H1 (cell line): ENCODE results near the gene MPZL3. TPM values are rescaled to one million over a fixed set of nuclear protein-coding genes. Genes with fewer than 3 reads are reported as not detected.

ENCODE experiments used
- CEBPB ChIP-seq: IDR thresholded peaks from 2 replicates; pipeline ENCODE4 v1.6.1; 2012; ENCODE audit warnings: low read depth, low read length
- CHD1 ChIP-seq: IDR thresholded peaks from 2 replicates; pipeline ENCODE4 v1.6.1; 2012; ENCODE audit warnings: low read depth, low read length, improper control_type of control experiment
- CREB1 ChIP-seq: IDR thresholded peaks from 2 replicates; pipeline ENCODE4 v1.6.1; 2012; ENCODE audit warnings: inconsistent platforms
- PHF8 ChIP-seq: fragments of 200-600 bp; sonication (generic); conservative IDR thresholded peaks from 2 replicates; pipeline ENCODE4 v1.7.1; 2012; ENCODE audit warnings: low read depth, mild to moderate bottlenecking, inconsistent platforms, low read length, moderate library complexity
- SAP30 ChIP-seq: fragments of 300-600 bp; sonication (generic); IDR thresholded peaks from 2 replicates; pipeline ENCODE4 v1.7.1; 2012; ENCODE audit warnings: low read length, moderate library complexity, mild to moderate bottlenecking, inconsistent platforms; ENCODE audit not compliant: insufficient read depth, insufficient replicate concordance
- polyA plus RNA-seq, 7 experiments: library from polyadenylated mRNA; depleted of rRNA in 3 of 7; stranded (reverse) in 5 of 7; unstranded in 2 of 7; fragments of >200 nt in 5 of 7; fragments of 200-250 nt in 2 of 7; gene quantifications; 1 replicate in 5 of 7; 2 replicates in 1 of 7; 4 replicates in 1 of 7; pipeline versions ENCODE4 v1.2.1 to v1.2.3, GENCODE V29; 2011 to 2013; ENCODE audit warnings: missing spikeins in 2 of 7, mixed read lengths in 2 of 7
- total RNA-seq: library from RNA; stranded (reverse); fragmentation: NEBNext Ultra II Directional; extraction: Animal tissue kit (Norgen Biotek cat#: 25700); gene quantifications from 2 replicates; pipeline ENCODE4 v1.2.1, GENCODE V29; 2021
- TF ChIP-seq, protein P1 (sequence below): fragments of 300-600 bp; sonication (generic); IDR thresholded peaks from 2 replicates; pipeline ENCODE4 v1.7.1; 2012; ENCODE audit warnings: low read length, moderate library complexity, mild to moderate bottlenecking, inconsistent platforms; ENCODE audit not compliant: insufficient replicate concordance

The MPZL3 gene
- total and polyA plus RNA-seq, 2 of the 8 experiments (the other 6 are each of a cell fraction or from before 2014, with no cell fraction given) = 1.1 to 3.9 TPM

DNA sequence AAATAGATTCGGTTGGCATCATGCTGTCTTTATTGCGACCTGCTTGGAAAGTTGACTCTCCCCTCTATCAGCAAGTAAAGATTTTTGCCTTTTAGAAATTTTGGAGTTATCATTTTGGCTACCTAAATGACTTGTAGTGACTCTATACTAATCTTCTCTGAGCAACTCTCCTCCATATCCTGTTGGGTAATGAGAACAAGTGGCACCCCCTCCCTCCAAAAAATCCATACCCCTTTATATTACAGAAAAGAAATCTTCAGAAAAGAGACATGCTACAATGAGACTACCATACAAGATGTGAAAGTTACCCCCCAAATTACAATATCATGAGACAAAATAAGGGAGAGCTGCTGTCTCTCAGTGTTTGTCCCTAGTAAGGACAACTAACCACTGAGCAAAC, 28.6 kb downstream of the MPZL3 start (continued):
- TF ChIP-seq, protein P1, sequence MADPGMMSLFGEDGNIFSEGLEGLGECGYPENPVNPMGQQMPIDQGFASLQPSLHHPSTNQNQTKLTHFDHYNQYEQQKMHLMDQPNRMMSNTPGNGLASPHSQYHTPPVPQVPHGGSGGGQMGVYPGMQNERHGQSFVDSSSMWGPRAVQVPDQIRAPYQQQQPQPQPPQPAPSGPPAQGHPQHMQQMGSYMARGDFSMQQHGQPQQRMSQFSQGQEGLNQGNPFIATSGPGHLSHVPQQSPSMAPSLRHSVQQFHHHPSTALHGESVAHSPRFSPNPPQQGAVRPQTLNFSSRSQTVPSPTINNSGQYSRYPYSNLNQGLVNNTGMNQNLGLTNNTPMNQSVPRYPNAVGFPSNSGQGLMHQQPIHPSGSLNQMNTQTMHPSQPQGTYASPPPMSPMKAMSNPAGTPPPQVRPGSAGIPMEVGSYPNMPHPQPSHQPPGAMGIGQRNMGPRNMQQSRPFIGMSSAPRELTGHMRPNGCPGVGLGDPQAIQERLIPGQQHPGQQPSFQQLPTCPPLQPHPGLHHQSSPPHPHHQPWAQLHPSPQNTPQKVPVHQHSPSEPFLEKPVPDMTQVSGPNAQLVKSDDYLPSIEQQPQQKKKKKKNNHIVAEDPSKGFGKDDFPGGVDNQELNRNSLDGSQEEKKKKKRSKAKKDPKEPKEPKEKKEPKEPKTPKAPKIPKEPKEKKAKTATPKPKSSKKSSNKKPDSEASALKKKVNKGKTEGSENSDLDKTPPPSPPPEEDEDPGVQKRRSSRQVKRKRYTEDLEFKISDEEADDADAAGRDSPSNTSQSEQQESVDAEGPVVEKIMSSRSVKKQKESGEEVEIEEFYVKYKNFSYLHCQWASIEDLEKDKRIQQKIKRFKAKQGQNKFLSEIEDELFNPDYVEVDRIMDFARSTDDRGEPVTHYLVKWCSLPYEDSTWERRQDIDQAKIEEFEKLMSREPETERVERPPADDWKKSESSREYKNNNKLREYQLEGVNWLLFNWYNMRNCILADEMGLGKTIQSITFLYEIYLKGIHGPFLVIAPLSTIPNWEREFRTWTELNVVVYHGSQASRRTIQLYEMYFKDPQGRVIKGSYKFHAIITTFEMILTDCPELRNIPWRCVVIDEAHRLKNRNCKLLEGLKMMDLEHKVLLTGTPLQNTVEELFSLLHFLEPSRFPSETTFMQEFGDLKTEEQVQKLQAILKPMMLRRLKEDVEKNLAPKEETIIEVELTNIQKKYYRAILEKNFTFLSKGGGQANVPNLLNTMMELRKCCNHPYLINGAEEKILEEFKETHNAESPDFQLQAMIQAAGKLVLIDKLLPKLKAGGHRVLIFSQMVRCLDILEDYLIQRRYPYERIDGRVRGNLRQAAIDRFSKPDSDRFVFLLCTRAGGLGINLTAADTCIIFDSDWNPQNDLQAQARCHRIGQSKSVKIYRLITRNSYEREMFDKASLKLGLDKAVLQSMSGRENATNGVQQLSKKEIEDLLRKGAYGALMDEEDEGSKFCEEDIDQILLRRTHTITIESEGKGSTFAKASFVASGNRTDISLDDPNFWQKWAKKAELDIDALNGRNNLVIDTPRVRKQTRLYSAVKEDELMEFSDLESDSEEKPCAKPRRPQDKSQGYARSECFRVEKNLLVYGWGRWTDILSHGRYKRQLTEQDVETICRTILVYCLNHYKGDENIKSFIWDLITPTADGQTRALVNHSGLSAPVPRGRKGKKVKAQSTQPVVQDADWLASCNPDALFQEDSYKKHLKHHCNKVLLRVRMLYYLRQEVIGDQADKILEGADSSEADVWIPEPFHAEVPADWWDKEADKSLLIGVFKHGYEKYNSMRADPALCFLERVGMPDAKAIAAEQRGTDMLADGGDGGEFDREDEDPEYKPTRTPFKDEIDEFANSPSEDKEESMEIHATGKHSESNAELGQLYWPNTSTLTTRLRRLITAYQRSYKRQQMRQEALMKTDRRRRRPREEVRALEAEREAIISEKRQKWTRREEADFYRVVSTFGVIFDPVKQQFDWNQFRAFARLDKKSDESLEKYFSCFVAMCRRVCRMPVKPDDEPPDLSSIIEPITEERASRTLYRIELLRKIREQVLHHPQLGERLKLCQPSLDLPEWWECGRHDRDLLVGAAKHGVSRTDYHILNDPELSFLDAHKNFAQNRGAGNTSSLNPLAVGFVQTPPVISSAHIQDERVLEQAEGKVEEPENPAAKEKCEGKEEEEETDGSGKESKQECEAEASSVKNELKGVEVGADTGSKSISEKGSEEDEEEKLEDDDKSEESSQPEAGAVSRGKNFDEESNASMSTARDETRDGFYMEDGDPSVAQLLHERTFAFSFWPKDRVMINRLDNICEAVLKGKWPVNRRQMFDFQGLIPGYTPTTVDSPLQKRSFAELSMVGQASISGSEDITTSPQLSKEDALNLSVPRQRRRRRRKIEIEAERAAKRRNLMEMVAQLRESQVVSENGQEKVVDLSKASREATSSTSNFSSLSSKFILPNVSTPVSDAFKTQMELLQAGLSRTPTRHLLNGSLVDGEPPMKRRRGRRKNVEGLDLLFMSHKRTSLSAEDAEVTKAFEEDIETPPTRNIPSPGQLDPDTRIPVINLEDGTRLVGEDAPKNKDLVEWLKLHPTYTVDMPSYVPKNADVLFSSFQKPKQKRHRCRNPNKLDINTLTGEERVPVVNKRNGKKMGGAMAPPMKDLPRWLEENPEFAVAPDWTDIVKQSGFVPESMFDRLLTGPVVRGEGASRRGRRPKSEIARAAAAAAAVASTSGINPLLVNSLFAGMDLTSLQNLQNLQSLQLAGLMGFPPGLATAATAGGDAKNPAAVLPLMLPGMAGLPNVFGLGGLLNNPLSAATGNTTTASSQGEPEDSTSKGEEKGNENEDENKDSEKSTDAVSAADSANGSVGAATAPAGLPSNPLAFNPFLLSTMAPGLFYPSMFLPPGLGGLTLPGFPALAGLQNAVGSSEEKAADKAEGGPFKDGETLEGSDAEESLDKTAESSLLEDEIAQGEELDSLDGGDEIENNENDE = no peak
- TF ChIP-seq SAP30 (no peak), PHF8 (no peak), CREB1 (no peak), CHD1 (no peak), CEBPB (no peak)
